Left lung (tissue), 10 donors: ENCODE results near the gene MAGI1. TPM values are rescaled to one million over a fixed set of nuclear protein-coding genes. Genes with fewer than 3 reads are reported as not detected.

Experiments
- ATAC-seq: fragments of 200-7000 bp; cut with Tn5 transposase; one replicate; pipeline ENCODE4 v1.9.1; 2020; ENCODE audit warnings: moderate library complexity
- DNase-seq, 4 donors: peaks; one replicate each; pipeline ENCODE4 v3.0.0-alpha.2; 2013 to 2020
- H3K27ac ChIP-seq, 2 donors: fragments of 200-600 bp; sonication (generic) in 1 of 2; one replicate each; pipeline versions ENCODE4 v1.5.0 to v1.8.0; 2020 to 2021
- H3K27me3 ChIP-seq, 2 donors: fragments of 200-600 bp; sonication (generic) in 1 of 2; one replicate each; pipeline versions ENCODE4 v1.5.0 to v1.8.0; 2020 to 2021
- H3K36me3 ChIP-seq, 2 donors: fragments of 200-600 bp; sonication (generic) in 1 of 2; one replicate each; pipeline versions ENCODE4 v1.5.0 to v1.8.0; 2020 to 2021
- H3K4me1 ChIP-seq, 2 donors: fragments of 200-600 bp; one replicate each; pipeline ENCODE4 v1.8.0; 2021
- H3K4me3 ChIP-seq, 2 donors: fragments of 200-600 bp; sonication (generic) in 1 of 2; one replicate each; pipeline versions ENCODE4 v1.5.0 to v1.8.0; 2020 to 2021; ENCODE audit warnings: mild to moderate bottlenecking in 1 of 2
- H3K9me3 ChIP-seq, 2 donors: fragments of 200-600 bp; sonication (generic) in 1 of 2; one replicate each; pipeline versions ENCODE4 v1.5.0 to v1.8.0; 2020 to 2021
- CTCF ChIP-seq, 2 donors: fragments of 200-600 bp; sonication (generic) in 1 of 2; IDR thresholded peaks; one replicate each; pipeline versions ENCODE4 v1.5.0 to v1.8.0; 2021; ENCODE audit warnings: antibody characterized with exemption in 2 of 2
- intact Hi-C, 2 donors: fragments of 100-400 bp; cut with DNase I; formaldehyde crosslinking; loops; one replicate each; pipeline versions ENCODE4 v1.11.2 to v1.14.2; 2022
- polyA plus RNA-seq, 6 donors: library from polyadenylated mRNA; unstranded; fragments of 120-200 nt; gene quantifications; one replicate each; pipeline ENCODE4 v1.2.1, GENCODE V29; 2013; ENCODE audit not compliant: insufficient read length in 6 of 6
- total RNA-seq, 2 donors: library from RNA; stranded (reverse); fragmentation: NEBNext Ultra II Directional; extraction: Animal tissue kit (Norgen Biotek cat#: 25700); gene quantifications; one replicate each; pipeline ENCODE4 v1.2.1, GENCODE V29; 2021
- donor health status: DM: no; HTN: yes; CAD: no.
- donor health status: DM: no; HTN: no; CAD: no.

MAGI1 gene
- total and polyA plus RNA-seq, 8 donors, result 25.4 to 32.0 (median 28.7) TPM

DNA sequence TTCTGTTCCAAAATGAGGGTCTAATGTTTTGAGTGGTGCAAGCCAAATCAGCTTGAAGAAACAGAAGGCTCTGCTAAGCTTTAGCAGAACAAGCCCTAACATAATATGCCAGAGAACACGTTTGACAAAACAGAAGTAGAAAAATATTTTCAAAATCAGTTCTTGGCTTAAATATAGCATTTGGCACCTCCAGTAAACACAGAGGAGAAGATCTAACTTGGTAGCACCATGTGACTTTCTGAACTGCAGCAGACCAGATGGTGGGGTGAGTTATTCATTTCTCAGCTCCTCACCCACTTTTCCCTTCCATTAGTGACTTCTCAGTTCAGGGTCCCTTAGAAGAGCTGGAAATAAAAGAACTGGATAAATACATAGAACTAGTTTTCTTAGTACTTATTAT is 395.8 kb downstream of the MAGI1 start:
- Histone ChIP-seq H3K9me3 (peaks cover 0 to 17% of the 10 kb centered on the region in 2 donors), H3K27me3 (no peaks in the 10 kb centered on the region), H3K36me3 (no peaks in the 10 kb centered on the region), H3K27ac (no peak overlapping the region), H3K4me3 (no peak overlapping the region), H3K4me1 (no peaks in the 10 kb centered on the region)
- no peak for ATAC-seq
- intact Hi-C loops, result no loop called here
- TF ChIP-seq CTCF (IDR thresholded peaks at IDR 0.05), result no peak
- no peak for DNase-seq

DNA sequence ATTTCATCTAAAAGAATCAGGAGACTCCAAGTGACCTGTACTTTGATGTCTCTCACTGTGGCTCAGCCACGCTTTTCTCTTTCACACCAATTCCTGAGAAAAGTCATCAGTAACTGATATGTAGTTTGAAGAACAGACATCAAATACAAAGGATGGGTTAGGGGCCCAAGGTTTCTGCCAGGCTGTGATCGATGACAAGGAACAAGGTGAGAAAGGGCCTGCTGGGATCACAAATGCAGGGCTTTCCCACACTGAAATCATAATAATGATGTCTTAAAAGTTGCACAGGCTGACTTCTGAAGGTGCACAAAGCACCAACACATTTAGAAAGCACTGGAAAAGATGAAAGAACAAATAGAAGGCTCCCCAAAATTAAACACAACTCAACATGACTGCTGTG is 396.9 kb downstream of the MAGI1 start:
- H3K4me3 ChIP-seq, result no peak overlapping the region
- no peaks in the 10 kb centered on the region for H3K27me3 ChIP-seq
- H3K27ac ChIP-seq, result no peak overlapping the region
- H3K9me3 ChIP-seq, result peaks cover 0 to 6% of the 10 kb centered on the region in 2 donors
- DNase-seq (no peak), ATAC-seq (no peak)
- no peaks in the 10 kb centered on the region for H3K4me1 ChIP-seq
- intact Hi-C loops, result no loop called here
- no peaks in the 10 kb centered on the region for H3K36me3 ChIP-seq
- TF ChIP-seq CTCF (IDR thresholded peaks at IDR 0.05), result no peak

DNA sequence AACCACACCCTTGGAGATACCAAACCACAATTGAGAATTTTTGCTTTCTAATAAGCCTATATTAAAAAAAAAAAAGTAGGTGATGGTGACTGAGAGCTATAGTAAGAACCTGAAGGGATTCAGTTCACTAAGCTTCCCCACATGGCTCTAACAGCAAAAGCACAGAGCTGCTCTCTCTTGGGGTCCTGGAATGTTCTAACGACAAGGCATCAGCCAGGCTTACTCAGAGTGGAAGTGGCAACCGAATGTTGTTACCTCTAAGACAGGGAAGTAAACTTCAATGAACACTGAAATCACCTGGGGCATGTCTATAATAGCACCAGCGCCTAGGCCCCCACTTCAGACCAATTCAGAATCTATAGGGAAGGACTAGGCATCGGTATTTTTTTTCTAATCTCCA is 397.7 kb downstream of the MAGI1 start:
- no peak for ATAC-seq
- no peak overlapping the region for H3K4me3 ChIP-seq
- no peak for TF ChIP-seq CTCF (IDR thresholded peaks at IDR 0.05)
- no peak overlapping the region for H3K27ac ChIP-seq
- DNase-seq, result no peak
- H3K4me1 ChIP-seq, result no peaks in the 10 kb centered on the region
- H3K9me3 ChIP-seq, result no peaks in the 10 kb centered on the region
- intact Hi-C loops, result no loop called here
- H3K36me3 ChIP-seq, result no peaks in the 10 kb centered on the region
- H3K27me3 ChIP-seq, result no peaks in the 10 kb centered on the region

DNA sequence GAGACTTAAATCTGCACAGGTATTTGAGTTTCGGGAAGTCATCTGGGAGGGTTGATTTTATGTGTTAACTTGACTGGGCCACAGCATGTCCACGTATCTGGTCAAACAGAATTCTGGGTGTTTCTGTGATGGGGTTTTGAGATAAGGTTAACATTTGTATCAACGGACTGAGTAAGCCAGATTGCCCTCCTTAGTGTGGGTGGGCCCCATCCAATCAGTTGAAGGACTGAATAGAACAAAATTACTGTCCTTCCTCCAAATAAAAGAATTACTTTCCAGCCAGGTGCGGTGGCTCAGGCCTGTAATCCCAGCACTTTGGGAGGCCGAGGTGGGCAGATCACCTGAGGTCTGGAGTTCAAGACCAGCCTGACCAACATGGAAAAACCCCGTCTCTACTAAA is 399.3 kb downstream of the MAGI1 start:
- ATAC-seq, result no peak
- no peak for TF ChIP-seq CTCF (IDR thresholded peaks at IDR 0.05)
- Histone ChIP-seq H3K4me3 (no peak overlapping the region), H3K27ac (no peak overlapping the region), H3K36me3 (no peaks in the 10 kb centered on the region), H3K4me1 (no peaks in the 10 kb centered on the region), H3K9me3 (no peaks in the 10 kb centered on the region), H3K27me3 (no peaks in the 10 kb centered on the region)
- no peak for DNase-seq
- intact Hi-C loops, result no loop called here

GRCh38 chr3:65638301-65638700 is 400.4 kb downstream of the MAGI1 start:
- no peak for ATAC-seq
- Histone ChIP-seq H3K27me3 (no peaks in the 10 kb centered on the region), H3K36me3 (no peaks in the 10 kb centered on the region), H3K4me3 (no peak overlapping the region), H3K4me1 (no peaks in the 10 kb centered on the region), H3K9me3 (no peaks in the 10 kb centered on the region), H3K27ac (no peak overlapping the region)
- TF ChIP-seq CTCF (IDR thresholded peaks at IDR 0.05), result no peak
- DNase-seq, result no peak
- intact Hi-C loops, result no loop called here
